Renal cortical epithelial cell (primary cell): ENCODE data around the gene GPR45. TPM values are rescaled to one million over a fixed set of nuclear protein-coding genes. Genes with fewer than 3 reads are reported as not detected.

Experiments used
- total RNA-seq: library from RNA; depleted of rRNA; stranded (reverse); fragments of >200 nt; gene quantifications from 2 replicates; pipeline ENCODE4 v1.2.3, GENCODE V29; 2014

Gene GPR45
- total RNA-seq, 1 donor from 2014 or later = not detected

Other genes with a start within 250 kb of the GPR45 start
- gene MRPS9, start 203.7 kb upstream of the GPR45 start, total RNA-seq = 33.1 and 34.4 TPM in 2 replicates
- 27.8 and 45.1 TPM in 2 replicates for gene TGFBRAP1, start 88.0 kb downstream of the GPR45 start, total RNA-seq
- gene C2orf49, start 95.8 kb downstream of the GPR45 start, total RNA-seq = 24.0 and 30.3 TPM in 2 replicates
- gene FHL2, start 157.3 kb downstream of the GPR45 start, total RNA-seq = 143 and 751 TPM in 2 replicates